HG03159 (cell line): ENCODE data around the gene PHACTR3.

Source experiments
- ATAC-seq: cut with Tn5 transposase; IDR thresholded peaks from one replicate; pipeline ENCODE4 v1.9.1; 2021; ENCODE audit warnings: mild to moderate bottlenecking, moderate library complexity; ENCODE audit not compliant: unreplicated experiment

The PHACTR3 gene

DNA sequence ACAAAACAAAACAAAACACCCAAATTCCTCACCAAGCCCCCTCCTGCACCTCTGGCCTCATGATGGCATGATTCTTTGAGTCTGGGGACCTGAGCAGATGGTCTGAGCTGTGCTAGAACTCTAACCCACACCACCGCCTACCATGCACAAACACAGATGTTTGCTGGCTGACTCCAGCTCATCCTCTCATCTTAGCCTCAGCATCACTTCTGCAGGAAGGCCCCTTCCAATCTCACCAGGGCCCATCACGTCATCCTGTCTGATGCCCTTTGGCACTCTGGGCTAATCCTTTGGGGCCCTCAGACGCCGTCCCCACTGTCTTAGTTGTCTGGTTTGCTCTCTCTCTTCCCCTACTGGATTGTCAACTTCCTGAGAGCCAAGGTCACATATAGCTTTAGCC, 85.8 kb downstream of the PHACTR3 start:
- ATAC-seq: no peak

DNA sequence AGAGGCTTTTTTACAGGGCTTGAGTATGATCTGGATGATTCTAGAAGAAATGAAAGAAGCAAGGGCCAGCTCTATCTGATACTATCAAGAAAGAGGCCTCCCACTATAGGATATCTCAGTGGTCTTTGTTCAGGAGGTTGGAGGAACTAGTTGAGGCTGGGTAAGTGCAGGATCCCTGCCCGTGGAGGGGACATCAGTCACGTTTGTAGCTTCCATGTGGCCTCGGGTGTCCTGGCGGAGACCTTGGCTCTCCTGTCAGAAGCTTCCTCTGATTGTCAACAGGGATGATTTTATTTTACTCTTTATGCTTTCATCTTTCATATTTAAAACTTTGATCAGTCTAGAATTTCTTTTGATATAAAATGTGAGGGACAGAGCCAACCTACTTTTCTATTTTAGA, 86.6 kb downstream of the PHACTR3 start:
- no peak for ATAC-seq

DNA sequence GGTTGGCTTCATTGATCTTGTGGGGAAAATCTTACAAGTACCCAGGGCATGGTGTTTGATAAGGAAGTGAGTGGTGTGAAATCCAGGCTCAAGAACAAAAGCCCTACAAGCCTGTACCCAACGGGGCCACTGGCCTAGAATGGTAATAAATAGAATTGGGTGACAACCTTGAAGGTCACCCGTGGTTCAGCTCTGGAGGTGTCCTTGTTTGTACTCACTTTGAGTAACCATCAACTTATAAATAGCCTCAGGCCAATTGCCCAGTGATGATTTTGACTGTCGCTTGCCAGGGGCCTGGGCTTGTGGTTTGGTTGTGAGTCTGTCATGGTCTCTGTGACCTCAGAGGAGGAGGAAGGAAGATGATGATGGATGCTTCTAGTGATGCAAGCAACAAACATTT, 87.8 kb downstream of the PHACTR3 start:
- no peak for ATAC-seq

DNA sequence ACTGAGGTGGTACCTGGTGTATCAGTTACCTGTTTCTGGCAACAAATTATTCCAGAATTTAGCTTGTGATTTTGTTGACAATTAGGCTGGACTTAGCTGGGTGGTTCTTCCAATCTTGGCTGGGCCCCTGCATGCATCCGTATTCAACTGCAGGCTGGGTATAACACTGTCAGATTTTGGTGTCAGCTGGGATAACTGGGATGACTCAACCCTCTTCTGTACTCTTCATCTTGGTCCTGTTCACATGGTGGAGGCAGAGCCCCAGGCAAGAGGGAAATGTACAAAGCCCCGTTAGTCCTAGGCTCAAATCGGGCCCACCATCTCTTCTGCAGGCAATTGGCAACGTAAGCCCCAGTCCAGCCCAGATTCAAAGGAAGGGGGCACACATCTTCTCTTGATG, 89.2 kb downstream of the PHACTR3 start:
- no peak for ATAC-seq

DNA sequence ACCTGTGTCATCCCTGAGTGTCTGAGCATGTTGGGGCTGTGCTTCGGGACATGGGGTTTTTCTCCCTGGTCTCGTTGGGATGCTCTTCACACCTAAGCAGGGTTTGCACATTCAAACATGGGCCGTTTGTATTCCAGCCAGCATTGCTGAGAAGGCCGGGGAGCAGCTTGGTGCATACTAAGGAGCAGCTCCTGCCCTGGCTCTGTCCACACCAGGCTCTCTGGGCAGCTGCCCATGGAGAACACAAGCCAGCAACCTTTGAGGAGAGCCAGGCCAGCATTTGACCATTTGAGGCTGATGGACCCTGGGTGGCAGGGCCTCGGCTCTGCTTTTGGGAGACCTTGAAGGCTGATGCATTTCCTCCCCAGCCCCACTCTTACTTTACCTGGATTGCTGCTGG, 92.1 kb downstream of the PHACTR3 start:
- ATAC-seq: no peak

DNA sequence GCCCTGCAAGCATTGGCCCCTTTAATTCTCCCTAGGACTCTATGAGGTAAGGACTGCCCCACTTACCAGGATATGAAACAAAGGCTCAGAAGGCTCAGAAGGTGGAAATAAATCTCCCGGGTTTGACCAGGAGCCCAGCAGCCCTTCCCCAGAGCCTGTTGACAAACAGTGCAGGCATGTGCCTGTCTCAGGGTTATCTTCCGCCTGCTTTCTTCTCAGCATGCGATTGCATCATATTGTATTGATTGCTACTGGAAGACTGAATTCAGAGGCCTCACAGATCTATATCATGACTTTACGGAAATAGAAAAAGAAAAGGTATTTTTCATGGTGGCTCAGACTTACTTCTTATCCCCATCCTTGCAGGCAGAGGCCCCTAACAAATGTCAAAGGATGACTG, 92.7 kb downstream of the PHACTR3 start:
- no peak for ATAC-seq

DNA sequence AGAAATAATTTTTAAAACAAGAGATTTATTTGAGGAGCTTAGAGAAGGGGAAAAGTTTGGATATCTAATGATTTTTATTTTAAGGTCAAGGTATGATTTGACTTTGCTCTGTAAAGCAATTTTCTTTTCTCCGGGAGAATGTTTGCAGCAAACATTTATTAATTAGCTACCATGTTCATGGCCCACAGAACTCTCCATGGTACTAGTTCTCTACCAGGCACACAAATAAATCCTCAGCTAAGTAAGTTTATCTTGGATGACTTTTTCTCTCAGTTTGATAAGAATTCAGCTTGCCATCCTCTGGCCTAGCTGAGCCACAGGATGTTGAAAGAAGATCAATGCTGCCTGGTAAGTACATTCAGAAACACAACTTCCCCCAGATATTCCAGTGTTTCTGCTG, 94.3 kb downstream of the PHACTR3 start:
- ATAC-seq: no peak

DNA sequence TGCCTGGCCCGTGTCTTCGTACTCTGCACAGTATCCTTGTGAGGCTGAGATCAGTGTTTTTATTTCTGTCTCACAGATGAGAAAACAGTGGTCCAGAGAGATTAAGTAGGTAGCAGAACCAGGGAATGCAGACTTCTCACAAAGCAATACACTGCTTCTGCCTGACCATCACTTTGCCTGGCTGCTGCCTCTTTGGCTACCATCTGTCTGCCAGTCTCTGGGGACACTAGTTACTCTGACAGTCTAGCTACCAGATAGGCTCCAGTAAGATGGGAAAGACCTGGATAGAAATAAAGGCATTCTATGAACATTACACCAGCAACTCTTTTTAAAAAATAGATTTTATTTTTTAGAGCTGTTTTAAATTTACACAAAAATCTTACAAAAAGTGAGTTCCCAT, 96.9 kb downstream of the PHACTR3 start:
- no peak for ATAC-seq

DNA sequence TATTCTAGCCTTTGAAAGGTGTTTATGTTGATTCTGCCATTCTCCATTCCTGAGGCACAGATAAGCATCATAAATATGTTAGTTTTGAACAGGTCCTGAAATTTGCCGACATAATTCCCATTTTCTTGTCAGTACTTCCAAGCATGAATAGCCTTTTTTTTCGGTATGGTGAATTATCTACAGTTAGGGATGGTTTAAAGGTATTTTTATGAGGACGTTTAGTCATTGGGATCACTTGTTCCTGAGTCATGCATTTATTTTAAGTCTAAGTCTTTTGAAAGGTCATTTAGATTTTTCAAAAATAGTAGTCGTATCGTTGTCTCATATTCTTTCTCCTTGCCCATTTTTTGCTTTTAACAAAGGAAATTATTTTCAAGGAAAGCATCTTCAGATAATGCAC, 98.7 kb downstream of the PHACTR3 start:
- no peak for ATAC-seq

DNA sequence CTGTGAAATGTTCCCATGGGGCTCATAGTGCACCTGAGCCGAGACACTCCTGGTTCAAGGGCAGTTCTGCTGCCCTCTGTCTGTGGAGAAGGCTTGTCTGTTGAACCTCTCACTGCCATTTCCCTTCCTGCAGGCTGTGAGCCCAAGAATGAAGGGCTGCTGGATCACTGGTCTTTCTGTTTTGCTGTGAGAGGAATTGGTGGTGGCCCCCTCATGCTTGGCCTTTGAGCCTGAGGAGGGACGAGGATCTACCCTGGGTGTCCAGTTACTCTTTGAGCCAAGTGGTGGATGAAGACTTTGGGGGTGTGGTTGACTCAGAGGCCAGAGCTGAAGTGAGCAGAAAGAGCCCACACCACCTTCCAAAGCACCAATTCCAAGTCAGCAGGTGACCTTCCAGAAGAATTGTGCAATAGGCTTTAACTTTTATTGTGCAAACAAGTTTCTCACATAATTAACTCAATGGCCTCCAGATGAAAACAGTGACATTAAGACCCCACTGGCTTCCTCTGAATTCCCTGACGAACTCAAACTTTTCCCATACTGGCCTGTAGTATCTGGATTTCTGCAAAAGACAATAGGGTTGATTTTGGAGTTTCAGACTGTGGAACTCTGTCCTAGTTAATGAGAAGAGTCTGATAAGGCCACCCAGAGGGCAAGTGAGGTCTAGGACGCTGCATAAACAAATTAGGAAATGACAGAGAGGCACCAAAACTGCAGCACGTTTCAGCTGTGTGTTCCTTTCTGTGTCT, 101.5 kb downstream of the PHACTR3 start:
- no peak for ATAC-seq

DNA sequence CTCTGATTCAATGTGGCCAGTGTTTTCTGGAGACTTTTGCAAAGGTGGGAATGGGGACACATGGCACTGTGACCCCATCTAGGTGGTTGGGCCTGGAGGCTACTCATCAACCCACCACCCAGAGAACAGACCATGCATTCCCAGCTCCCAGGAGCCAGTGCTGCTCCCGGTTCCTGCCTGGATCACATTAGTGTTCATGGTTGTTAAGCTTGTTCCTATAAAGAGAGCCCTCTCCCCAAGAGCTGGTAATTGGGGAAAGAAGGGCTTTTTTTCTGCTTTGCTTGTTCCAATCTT, 102.0 kb downstream of the PHACTR3 start:
- ATAC-seq: no peak

DNA sequence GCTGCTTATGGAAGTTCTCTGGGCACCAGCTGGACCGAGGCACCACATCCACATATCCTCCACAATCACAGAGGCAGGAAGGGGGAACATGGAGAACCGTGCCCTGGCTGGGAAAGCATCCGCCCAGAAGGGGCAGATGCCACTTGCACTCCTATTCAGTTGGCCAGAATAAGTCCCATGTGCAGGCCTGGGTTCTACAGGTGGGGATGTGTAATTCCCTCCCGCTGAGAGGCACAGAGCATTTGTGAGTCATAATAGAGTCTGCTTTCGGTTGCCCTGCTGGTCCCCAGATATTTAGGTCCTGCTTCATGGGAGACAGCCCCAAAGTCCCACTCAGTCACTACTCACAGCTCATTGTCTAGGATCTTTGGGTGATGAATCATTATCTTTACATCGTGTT, 104.0 kb downstream of the PHACTR3 start:
- no peak for ATAC-seq

DNA sequence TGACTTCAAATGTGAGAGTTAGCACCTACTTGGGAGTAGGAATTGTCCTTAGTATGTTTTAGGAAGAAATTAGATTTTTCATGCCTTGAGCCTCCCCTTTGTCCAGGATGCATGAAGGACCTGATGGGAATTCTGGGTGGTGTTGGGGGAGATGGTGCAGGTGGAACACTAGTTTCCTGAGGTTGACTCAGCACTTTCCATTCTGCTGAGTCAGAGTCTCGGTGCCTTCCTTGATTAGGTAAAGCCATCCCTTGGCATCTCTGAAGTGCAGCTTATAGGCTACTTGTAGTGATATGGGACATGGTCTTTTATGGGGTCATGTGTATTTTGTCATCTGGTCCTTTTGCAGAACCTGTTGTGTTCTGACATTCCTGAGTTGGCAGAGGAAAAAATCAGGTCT, 105.3 kb downstream of the PHACTR3 start:
- ATAC-seq: no peak

DNA sequence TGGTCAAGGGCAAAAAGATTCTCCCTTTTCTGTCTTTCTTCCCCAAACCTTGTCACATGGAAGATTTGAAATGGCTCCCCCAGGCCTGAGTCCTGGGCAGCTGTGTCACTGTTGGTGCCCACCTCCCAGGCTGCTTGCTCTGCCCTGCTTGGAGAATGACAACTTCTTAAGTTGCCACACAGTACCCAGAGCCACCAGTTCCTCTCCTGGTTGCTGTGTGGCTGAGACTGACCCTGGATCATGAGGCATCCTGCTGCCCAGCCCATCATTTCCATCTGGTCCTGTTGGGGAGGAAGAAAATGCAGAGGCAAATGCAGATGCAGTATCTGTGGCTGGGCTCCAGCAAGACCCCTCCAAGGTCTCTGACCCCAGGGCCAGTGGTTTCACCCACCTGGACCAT, 113.7 kb downstream of the PHACTR3 start:
- ATAC-seq: no peak

DNA sequence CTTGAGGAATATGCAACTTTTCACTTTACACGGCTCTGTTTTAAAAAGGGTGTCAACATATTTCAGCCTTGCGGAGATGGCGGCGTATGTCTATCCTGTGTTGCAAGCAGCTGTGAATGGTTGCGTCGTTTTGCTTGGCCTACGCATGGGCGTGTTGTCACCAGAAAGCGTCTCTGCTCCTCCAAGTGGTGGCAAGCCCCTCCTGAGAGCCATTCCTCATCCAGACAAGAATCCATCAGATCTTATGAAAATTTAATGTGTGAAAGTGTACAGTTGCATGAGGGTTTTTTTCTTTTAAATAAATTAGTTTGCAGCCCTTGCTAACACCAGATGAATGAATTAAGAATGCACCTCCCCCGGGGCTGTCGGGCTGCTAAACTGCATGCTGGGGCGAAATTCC, 114.4 kb downstream of the PHACTR3 start:
- ATAC-seq: no peak

DNA sequence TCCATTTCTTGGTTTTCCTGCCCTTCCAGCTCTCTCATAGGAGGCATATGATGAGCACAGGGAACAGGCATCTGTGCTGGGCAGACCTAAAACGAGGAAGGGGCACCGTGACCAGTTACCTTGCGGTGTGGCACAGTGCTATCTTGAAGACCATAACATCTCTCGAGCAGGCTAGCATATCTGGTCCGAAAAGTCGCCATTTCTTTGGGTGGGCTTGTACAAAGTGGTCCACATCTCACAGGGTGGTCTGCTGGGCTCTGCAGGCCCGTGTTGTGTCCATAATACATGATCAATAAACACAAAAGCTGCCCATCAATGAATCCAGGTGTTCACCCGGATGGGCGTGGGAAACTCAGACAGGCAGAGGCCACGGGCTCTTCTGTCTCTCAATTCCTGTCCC, 115.7 kb downstream of the PHACTR3 start:
- ATAC-seq: no peak

DNA sequence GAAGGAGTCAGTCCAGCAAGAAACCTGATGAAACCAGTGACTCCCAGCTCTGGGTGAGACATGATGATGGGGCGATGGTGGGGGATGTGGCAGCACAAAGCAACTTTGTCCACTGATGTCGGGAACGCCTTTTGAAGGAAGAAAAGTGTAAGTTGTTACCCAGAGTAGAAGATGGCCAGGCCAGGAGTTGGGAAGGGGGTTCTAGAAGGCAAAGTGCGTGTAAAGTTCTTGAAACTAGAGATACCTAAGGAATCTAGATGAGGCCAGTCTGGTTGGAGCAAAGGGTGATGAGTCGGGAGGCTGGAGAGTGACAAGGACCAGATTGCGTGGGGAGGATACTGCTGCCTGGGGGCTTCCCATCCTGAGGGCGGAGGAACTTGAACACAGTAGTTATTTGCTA, 117.0 kb downstream of the PHACTR3 start:
- ATAC-seq: no peak

DNA sequence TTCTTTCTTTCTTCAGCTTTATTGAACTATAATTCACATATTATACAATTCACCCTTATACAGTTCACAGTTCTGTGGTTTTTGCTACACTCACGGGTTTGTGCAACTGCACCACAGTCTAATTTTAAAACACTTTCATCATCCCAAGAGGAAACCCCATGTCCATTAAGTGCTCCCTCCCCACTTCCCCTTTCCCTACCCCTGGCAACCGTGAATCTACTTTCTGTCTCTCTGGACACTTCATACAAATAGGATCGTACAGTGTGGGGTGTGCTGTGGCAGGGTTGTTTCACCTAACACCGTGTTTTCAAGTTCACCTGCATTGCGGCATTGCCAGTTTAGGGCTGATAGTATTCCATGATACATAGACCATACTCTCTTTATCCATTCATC, 118.8 kb downstream of the PHACTR3 start:
- ATAC-seq: no peak

DNA sequence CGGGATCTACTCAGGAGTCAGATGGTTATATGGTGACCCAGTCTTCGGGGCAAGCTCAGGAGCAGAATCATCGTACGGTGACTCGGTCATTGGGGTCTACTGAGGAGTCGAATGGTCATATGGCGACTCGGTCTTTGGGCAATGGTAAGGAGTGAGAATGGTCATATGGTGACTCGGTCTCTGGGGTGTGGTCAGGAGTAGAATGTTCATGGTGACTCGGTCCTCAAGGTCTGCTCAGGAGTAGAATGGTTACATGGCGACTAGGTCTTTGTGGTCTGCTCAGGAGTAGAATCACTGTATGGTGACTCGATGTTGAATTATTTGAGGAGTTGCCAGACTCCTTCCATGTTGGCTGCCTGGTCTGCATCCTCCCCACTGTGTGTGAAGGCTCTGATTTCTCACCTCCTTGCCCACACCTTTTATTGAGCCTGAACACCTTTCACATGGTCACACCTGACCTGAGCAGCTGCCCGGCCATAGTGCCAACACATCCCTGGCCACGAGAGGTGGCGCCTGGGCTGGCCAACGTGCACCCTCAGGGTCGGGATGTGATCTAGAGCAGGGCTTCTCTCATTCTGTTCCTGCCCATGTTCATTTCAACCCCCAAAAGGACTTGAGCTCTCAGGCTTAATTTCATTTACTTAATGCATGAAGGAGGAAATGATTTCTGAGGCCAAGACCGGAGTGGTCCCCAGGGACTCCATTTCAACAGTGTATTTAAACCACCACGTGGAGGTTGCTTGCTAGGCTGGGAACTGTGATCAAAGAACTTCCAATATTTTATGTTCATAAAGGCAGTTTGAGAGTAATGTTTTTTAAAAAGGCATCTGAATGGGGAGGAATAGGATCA, 119.5 kb downstream of the PHACTR3 start:
- no peak for ATAC-seq

DNA sequence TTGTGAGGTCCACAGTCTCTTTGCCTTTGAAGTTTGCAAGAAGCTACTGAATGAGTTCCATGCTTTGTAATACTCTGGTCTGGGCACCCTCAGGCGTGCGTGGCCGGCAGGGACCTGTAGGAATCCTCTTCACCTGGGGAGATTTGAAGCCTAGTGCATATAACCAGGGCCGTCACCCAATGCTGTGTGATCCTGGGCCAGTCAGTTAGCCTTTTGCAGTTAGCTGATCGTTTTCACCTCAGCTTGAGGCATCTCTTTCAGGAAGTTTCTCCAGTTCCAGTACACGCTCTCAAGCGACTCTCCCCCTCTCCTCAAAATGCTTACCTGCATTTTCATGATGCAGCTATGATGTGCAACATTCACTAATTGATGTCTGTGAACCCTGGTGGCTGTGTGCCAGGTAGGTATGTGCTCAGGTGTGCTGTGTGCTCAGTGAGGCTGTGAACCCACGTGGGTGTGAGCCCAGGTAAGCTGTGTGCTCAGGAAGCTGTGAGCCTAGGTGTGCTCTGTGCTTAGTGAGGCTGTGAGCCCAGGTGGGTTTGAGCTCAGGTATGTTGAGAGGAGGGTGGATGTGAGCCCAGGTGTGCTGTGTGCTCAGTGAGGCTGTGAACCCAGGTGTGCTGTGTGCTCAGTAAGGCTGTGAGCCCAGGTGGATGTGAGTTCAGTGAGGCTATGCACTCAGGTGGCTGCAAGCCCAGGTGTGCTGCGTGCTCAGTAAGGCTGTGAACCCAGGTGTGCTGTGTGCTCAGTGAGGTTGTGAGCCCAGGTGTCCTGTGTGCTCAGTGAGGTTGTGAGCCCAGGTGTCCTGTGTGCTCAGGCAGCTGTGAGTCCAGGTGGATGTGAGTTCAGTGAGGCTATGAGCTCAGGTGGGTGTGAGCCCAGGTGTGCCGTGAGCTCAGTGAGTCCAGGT, 120.4 kb downstream of the PHACTR3 start:
- no peak for ATAC-seq

DNA sequence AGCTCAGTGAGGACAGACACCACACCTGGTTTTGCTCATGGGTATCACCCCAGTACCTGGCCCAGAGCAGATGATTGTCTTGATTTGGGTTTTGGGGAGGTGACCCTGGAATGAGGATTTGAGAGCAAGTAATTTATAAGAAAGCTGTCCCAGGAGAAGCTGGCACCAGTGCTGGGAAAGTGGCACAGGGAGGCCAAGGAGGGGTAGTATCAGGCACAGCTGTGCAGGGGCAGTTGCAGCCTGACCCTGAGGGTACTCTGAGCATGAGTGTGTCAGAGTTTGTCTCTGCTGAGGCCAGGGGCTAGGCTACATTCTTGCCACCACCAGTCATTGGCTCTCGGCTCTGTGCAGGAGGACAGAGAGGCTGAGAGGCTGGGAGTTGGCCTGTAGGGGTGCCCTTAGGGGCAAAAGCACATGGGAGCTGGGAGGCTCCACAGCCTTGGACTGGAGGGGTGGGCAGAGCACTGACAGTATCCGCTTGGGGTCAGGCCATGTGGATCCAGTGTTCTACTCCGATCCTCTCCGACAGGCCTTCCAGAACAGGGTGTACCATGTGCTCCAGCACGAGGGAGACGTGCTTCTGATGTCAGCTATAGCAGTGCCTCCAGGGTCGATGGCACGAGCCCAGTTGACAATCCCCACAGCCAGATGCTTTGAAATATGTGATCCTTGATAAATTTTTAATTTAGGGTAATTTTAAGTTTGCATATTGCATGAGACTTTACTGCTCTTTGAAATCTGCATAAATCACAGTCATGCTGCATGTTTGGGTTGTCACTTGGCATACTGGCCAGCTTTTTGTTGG, 121.3 kb downstream of the PHACTR3 start:
- ATAC-seq: no peak
